A549 treated with dexamethasone at 1 μM for 4 hours (cell line): Measurements from ENCODE around the gene PRAMEF5. TPM values are rescaled to one million over a fixed set of nuclear protein-coding genes. Genes with fewer than 3 reads are reported as not detected.

Experiments
- total RNA-seq: library from RNA; stranded (reverse); fragments of 200-300 nt; extraction: Qiagen RNA extraction; gene quantifications from 5 replicates; pipeline ENCODE4 v1.2.3, GENCODE V29; 2022

PRAMEF5 gene
- not detected in 5 replicates for total RNA-seq

GRCh38 chr1:13253898-13254297 is at the start of gene PRAMEF5:
PRAMEF5 (plus strand) TSS chr1:13254198; CDS start chr1:13259269, 5,071 bp downstream.

DNA sequence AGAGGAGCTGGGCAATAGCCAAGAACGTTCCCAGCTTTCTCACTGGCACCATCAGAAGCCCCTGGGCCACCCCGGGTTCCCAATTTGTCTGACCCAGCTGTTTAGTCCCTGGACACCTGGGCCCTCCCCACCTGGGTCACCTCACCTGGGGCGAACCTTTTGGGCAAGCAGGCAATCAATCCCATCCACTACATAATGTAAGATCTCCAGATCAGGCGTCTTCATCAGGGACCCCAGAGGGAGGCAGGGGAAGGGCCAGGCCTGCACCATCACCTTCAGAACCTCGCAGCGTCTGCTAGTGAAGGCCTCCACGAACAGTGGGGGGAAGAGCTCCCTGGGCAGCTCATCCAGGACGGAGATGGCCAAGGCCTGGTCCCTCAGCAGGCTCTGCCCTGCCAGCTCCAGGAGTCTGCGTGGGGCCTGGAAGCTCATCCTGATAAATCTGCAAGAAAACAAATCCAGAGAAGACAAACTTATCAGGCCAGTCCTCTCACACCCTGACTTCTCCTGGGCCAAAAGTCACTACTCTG is 28.3 kb upstream of the PRAMEF5 start, which contains the start of gene PRAMEF18:
TSS of gene PRAMEF18 (minus strand) at position 480 of the 530 bp plus-strand sequence. CDS start at position 432, 48 bp downstream.

GRCh38 chr1:13285037-13285436 is 31.0 kb downstream of the PRAMEF5 start, which contains the start of gene PRAMEF8:
PRAMEF8 (minus strand) TSS chr1:13285137; CDS start chr1:13284091, 1,046 bp downstream.

GRCh38 chr1:13303239-13303638 is 49.2 kb downstream of the PRAMEF5 start, which contains the start of gene PRAMEF33:
PRAMEF33 (plus strand) TSS chr1:13303539; CDS start chr1:13305955, 2,416 bp downstream.

Other genes starting within 250 kb of the PRAMEF5 start
- not detected in 5 replicates for gene PRAMEF27, start 197.6 kb upstream of the PRAMEF5 start, total RNA-seq
- not detected in 5 replicates for gene HNRNPCL3, start 193.4 kb upstream of the PRAMEF5 start, total RNA-seq
- gene PRAMEF25, start 183.4 kb upstream of the PRAMEF5 start, total RNA-seq: not detected in 5 replicates
- not detected in 5 replicates for gene HNRNPCL2, start 137.3 kb upstream of the PRAMEF5 start, total RNA-seq
- gene PRAMEF26, start 98.2 kb upstream of the PRAMEF5 start, total RNA-seq: not detected in 5 replicates
- not detected in 5 replicates for gene HNRNPCL4, start 88.6 kb upstream of the PRAMEF5 start, total RNA-seq
- gene PRAMEF9, start 82.3 kb upstream of the PRAMEF5 start, total RNA-seq: not detected in 5 replicates
- gene PRAMEF13, start 52.8 kb upstream of the PRAMEF5 start, total RNA-seq: 0.09 TPM in 1 of 5 replicates, not detected in the others
- gene PRAMEF18, start 28.0 kb upstream of the PRAMEF5 start, total RNA-seq: not detected in 5 replicates
- 0.11 TPM in 1 of 5 replicates, not detected in the others for gene PRAMEF8, start 30.9 kb downstream of the PRAMEF5 start, total RNA-seq
- gene PRAMEF33, start 49.3 kb downstream of the PRAMEF5 start, total RNA-seq: not detected in 5 replicates
- gene PRAMEF15, start 61.4 kb downstream of the PRAMEF5 start, total RNA-seq: not detected in 5 replicates
- gene PRAMEF14, start 92.9 kb downstream of the PRAMEF5 start, total RNA-seq: not detected in 5 replicates
- not detected in 5 replicates for gene PRAMEF19, start 117.7 kb downstream of the PRAMEF5 start, total RNA-seq
- gene PRAMEF17, start 135.4 kb downstream of the PRAMEF5 start, total RNA-seq: not detected in 5 replicates
- gene PRAMEF20, start 156.3 kb downstream of the PRAMEF5 start, total RNA-seq: not detected in 5 replicates